ENCODE data around the gene APBA2.

The APBA2 gene

DNA sequence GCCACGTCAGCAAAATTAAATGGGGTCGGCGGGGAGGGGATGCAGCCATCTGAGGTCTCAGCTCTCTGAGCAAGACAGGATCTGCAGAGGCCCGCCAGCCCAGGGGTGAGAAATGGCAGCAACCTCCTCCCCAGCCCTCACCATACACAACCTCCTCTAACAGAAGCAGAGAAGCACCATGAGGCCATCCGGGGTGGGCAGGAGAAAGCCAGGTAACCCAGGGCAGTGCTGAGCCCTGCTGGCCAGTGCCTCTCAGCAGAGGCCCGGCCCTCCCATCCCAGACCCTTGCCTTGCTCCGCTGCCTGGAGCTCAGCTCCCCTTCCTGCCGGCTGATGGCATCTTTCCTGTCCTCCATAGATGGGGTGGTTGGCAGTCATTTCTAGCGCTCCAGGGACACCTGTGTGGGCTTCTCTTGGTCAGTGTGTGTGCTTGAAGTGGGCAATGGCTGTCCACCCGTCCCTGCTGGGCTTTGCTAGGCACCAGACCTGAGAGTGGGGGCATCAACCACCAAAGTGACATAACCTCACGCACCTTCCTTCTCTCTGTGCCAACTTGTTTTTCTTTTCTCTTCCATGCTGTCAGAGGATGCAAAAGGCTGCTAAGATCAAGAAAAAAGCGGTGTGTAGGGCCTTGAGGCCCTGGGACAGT is 208.0 kb downstream of the APBA2 start:
- no peak for DNase-seq

DNA sequence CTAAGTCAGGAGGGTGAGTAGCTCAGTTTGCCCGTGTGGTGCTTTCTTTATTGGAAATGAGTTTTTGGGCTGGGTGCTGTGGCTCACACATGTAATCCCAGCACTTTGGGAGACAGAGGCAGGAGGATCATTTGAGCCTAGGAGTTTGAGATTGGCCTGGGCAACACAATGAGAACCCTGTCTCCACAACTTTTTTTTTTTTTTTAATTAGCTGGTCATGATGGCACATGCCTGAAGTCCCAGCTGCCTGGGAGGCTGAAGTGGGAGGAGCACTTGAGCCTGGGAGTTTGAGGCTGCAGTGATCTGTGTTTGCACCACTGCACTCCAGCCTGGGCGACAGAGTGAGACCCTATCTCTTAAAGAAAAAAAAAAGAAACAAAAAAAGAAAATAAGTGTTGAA is 208.9 kb downstream of the APBA2 start:
- no peak for DNase-seq

DNA sequence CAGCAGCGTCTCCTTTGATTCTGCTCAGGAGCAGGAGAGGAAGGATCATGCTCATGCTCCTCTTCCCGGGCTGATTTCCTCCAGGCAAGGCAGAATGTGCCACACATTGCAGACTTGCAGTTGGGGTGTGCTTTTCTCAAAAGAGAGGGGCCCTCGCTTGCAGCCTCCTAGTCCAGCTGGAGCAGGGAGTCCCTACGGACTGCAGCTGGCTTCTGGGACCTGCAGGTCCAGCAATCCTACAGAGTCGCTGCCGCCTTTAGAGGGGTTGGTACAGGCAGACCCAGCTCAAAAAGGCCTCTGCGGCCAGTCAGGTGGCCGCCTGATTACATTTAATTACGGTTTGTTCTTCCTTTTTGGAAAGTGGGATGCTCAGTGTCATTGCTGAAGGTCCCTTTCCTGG is 210.0 kb downstream of the APBA2 start:
- DNase-seq: no peak

DNA sequence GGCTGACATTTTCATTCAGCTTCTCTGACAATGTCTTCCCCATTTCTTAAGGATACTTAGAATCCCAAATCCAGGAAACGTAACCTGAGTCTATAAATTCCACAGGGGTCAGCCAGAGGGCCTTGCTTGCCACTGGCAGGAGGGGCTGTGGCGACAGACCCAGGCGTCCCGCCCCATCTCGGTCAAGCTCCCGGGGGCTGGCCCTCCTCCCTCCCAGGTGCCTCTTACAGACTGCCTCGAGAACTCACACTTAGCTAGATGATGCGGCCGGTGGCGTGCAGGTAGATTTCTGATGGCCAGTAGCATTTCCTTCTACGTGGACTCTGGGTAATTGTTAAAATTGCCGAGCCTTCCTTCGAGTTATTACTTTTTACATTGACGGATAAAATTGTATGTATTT is 211.4 kb downstream of the APBA2 start:
- no peak for DNase-seq

DNA sequence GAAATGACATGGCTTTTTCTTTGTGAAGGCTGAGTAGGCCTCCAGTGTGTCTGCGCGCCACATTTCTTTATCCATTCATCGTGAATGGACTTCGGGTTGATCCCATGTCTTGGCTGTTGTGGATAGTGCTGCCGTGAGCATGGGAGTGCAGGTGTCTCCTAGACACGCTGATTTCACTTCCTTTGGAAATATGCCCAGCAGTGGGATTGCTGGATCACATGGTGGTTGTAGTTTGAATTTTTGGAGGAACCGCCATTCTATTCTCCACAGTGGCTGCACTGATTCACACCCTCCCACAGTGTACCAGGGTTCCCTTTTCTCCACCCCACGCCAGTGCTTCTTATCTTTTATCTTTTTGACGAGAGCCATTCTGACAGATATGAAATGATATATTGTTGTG is 212.2 kb downstream of the APBA2 start:
- DNase-seq: no peak

DNA sequence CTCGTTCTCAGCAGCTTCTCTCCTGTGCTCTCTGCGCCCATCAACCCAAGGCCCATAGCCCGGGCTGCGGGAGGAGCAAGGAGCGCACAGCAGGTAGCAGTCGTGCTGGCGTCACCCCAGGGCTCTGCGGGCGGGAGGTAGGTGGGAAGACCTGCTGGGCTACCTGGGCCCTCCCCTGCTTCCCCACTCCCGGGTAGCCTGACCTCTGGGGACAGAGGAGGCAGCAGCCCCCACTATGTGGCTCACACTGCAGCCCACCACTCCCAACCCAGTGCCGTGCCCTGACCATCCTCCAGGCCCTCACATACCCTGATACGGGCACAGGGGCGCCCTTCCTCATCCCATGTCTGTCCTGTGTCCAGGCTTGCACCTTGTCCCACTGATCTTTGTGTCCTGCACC is 212.9 kb downstream of the APBA2 start:
- no peak for DNase-seq

DNA sequence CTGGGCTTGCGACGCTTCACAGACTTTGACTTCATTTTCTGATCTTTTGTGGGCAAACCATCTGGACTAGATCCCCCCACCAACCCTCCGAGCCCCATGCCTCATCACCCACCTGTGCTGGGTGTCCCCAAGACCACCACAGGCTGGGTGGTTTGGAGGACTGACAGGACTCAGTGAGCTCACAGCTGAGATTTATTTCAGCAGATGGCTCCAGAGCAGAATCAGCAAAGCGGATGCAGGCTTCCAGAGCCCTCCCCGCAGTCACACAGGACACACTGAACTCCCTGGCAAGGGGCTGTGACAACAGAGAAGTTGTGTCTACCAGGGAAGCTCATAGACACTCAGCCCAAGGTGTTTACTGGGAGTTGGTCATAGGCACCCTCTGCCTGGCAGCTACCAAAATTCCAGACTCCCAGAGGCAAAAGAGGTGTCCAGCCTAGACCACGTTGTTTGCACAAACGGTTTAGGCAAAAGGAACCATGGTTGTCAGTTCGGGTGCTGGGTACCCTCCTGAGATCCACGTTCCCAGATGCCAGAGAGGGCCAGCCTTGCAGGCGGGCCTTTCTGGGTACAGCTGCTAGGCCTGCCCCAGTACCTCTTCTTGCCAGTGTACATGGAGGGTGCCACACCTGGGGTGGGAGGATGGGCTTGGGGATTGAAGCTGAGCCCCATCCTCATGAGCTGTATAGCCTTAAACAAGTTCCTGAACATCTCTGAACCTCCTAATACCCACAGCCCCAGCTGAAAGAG is 213.5 kb downstream of the APBA2 start:
- DNase-seq: no peak

DNA sequence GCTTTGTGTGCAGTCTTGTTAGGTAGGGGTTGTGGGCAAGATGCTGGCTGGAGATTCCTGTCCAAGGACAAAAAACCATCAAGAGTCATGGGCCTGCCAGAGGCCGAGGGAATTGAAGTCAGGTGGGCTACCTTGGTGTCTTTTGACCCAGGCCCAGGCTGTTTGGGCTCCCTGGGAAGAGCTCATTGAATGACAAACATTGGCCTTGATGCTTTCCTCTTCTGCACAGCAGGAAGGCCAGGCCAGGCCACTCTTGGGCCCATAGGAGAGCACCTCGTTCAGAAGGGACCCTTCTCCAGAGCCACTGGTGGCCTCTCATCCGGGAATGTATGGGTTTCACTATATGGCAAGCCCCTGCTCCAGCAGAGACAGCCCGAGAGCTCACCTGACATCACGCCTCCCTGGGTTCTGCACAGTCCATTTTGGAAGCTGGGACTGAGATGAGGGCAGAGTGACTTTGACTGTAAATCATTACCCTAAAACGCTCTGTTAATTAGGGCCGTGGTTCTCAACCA is 214.8 kb downstream of the APBA2 start:
- DNase-seq: no peak

DNA sequence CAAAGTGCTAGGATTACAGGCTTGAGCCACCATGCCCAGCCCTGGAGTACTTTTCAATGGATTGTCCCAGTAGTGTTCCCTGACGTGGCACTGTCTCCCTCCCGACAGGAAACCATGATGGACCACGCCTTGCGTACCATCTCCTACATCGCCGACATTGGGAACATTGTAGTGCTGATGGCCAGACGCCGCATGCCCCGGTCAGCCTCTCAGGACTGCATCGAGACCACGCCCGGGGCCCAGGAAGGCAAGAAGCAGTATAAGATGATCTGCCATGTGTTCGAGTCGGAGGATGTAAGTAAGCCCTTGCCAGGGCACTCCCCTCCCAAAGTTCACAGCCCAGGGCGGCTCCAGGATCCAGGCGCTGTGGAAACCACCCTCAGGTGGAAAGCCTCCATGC is 215.7 kb downstream of the APBA2 start:
- no peak for DNase-seq

DNA sequence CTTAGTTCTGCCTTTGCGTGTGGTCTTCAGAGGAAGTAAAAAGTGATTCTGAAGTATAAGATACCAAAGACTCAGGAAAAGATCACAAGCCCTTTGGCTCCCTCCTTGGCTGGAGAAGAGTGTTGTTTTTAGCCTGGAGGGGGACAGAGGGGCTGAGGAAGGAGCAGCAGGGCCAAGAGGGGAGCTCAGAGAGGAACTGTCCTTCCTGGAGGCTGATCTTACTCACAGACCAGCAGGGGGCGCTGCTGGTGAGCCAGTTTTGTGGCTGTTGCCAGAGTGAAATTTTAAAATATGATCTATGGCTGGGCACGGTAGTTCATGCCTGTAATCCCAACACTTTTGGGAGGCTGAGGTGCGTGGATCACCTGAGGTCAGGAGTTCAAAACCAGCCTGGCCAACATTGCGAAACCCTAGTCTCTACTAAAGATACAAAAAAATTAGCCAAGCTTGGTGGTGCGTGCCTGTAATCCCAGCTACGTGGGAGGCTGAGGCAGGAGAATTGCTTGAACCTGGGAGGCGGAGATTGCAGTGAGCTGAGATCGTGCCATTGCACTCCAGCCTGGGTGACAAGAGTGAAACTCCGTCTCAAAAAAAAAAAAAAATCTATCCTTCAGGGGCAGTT is 216.5 kb downstream of the APBA2 start:
- DNase-seq: peak; percentile 70

DNA sequence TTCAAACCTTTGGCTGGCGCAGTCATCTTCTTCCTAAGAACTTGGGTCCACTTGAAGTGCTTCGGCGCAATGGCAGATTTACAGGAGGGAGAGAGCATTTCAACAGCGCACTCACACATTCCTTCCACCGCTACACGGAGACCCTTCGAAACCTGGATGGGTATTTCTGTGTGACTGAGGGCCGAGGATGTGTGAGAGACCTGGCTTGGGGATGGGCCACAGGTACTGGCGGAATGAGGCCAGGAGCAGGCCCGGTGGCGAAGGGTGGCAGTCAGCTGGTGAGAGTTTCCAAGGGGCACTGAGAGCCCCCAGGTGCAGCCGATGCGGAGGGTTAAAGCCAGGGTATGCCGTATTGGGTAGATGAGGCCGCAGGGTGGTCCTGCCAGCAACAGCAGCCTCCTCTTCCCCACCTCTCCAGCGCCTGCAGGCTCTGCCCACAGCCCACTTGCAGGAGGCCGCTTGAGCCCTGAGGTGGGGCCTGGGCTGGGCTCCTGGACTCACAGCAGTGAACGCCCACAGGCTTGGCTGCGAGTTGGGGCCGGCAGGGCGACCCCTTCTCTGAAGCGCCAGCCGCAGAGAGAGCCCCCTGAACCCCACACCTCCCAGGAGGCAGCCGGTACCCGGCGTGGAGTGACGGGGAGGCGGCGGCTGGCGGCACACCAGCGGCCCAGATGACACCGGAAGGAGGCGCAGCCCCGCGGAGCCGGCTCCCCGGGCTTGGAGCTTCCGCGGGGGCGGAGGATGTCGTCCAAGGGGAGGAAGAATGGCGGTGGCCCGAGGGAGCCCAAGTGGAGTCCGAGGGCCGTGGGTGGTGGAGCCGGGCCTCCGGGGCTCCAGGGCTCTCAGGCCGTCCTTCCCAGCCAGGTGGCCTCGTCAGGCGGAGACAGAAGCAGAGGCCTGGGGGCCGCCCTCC is 217.4 kb downstream of the APBA2 start:
- DNase-seq: no peak

DNA sequence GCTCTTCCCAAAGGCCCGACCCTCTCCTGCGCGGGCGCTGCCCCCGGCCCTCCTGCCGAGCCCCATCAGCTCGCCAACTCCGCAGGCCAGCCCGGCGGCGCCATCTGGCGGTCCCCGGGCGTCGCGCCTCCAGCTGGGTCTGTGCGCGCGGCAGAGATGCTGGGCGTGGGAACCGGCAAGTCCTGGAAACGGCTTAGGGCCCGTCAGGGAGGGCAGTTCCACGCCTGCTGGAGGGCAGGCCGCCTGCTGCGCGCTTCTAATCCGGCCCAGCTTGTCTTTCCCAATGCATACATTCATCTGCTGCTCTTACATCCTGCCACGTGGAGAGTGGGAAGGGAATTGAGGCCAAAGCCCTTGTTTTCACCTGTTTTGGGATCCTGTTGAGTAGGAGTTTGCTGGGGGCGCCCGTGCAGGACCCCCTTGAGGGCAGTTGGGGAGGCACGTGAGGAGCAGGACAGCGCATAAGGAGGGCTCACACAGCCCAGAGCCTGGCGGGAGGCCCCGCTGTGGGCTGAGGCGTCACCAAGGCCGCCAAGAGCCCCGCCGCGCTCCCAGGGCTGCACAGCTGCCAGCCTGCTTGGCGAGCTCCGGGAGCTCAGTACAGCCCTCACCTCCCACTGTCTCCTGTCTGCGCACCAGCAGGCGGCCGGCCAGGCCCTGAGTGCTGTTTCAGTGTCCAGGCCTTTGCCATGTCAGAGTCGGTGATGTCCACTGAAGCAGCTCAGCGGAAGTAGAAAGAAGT is 218.2 kb downstream of the APBA2 start:
- no peak for DNase-seq

DNA sequence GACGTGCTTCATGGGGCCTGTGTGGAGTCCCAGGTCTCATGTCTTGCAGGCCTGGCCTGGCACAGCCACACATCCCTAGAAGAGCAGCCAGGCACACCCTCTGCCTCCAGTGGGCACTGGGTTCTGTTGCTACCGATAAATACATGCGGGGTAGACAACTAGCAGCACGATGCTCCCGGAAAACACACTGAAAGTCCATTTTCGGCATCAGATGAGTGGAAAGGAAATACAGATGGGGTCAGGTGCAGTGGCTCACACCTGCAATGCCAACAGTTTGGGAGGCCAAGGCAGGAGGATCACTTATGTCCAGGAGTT is 218.7 kb downstream of the APBA2 start:
- DNase-seq: no peak

DNA sequence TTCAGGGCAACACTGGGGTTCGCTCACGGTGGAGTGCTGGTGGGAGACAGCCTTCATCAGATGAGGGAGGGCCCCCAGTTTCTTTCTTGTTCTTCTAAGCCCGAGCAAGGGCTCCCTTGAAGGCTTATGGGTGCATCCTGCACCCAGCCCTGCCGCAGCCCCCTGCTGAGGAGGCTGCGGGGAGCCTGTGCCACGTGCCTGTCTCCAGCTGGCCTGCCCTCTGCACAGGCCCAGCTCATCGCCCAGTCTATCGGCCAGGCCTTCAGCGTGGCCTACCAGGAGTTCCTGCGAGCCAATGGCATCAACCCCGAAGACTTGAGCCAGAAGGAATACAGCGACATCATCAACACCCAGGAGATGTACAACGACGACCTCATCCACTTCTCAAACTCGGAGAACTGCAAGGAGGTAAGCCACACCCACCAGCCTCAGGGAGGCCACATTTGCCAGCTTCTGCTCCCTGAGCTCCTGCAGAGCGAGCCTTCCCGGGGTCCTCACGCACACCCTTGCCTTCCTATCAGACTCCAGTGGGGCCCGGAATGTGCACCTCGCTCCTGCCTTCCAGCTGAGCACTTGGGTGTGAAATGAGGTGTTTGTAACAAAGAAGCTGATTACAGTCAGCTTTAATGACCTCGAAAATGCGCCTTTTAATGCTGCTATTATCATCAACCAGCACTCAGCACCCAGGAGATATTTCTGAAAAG is 219.5 kb downstream of the APBA2 start:
- DNase-seq: no peak

DNA sequence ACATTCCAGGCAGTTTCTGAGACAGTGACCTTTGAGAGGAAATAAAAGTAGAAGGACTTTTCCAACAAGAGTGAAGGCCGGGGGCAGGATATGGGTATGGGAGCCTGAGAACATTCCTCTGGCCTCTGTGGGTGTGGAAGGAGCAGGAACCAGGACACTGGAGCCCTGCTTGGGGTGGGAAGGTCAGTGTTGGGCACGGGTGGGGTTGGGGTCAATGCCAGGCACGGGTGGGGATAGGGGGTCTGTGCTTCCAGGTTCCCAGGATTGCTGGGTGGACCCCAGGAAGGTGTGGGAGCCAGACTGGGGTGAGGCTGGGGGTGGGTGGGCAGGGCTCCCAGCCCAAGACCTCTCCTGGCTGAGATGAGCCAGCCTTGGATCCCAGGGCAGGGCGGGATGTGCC is 220.3 kb downstream of the APBA2 start:
- no peak for DNase-seq

DNA sequence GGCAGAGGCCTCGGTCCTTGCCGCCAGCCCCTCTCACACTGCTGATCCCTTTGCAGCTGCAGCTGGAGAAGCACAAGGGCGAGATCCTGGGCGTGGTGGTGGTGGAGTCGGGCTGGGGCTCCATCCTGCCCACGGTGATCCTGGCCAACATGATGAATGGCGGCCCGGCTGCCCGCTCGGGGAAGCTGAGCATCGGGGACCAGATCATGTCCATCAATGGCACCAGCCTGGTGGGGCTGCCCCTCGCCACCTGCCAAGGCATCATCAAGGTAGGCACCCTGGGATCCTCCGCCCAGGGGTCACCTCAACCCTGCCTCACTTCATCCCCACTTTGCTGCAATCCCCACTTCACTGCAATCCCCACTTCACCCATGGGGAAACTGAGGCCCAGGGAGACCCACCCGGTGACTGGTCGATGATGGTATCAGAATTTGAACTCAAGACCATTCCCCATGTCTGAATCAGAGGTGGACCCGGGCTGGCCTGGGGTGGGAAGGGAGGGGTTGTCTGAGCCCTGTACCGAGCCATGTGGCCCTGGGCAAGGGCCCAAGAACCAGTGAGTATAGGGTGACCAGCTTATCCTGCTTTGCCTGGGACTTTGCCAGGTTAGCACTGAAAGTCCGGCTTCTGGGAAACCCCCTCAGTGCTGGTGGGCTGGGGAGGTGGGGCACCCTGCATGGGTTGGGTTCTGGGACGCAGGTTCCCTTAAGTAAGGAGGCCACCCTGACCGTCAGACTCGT is 220.9 kb downstream of the APBA2 start:
- no peak for DNase-seq

DNA sequence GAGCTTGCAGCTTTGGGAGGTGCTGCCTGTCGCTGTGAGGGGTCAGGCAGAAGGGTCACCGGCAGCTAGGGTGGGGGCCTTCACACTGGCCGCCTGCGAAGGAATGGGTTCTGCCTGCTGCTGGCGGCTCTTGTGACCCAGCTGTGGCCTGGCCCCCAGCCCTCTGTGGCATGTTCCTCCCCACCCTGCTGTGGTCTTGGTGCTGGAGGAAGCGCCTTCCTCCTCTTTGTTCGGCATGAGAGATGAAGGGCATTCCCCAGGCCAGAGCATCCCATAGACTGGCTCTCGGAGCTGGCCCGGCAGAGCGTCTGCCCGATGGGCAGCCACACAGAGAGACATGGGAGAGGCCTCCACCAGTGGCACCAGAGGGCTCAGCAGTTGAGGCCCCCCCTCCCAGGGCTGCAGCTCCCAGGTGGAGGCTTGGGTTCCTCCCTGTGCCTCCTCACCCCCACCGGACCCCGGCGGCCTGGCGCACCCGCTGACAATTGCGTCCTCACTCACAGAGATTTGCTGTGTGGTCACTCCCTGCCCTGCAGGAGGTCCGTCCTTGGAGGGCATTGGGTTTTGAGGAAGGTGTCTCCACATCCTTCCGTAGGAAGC is 221.6 kb downstream of the APBA2 start:
- DNase-seq: no peak

DNA sequence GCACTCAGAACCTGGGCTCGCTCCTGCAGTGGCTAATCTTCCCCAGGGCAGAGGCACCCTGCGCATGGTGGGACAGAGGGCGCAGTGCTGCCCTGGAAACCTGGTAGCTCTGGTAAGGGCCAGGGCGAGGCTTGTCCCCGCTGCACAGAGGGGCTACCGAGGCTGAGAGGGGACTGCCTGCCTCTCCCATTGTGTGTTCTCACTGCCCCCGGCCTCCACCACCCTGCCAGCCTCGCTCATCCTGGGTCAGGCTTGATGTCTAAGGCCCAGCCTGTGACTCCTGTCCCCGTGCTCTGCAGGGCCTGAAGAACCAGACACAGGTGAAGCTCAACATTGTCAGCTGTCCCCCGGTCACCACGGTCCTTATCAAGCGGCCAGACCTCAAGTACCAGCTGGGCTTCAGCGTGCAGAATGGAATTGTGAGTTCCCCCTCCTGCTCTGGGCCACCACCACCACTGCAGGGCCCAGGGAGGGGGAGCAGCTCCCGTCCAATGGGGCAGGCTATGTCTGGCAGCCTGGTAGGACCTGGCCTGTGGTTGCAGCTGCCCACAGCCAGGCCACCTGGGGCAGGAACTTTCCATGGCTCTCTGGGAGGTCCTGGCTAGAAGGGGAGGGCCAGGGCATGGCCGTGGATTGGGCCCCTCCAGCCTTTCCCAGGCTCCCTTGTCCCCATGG is 222.3 kb downstream of the APBA2 start:
- no peak for DNase-seq

DNA sequence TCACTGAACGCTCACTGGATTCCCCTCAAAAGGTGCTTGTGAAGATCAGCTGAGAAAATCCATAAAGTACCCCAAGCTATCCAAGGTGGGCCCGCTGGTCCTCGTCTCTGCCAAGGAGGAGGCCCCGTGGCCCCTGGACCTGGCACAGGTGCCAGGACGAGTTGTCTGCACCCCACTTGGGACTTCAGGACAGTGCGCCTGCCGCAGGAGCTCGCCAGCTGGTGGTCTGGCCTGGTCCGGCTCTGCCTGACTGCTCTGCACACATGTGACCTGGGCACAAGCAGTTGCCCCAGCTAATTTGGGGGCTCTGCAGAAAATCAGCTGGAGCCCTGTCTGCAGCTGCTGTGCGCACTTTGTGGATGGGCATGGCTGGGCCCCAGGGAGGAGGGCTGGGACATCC is 224.0 kb downstream of the APBA2 start:
- DNase-seq: no peak

DNA sequence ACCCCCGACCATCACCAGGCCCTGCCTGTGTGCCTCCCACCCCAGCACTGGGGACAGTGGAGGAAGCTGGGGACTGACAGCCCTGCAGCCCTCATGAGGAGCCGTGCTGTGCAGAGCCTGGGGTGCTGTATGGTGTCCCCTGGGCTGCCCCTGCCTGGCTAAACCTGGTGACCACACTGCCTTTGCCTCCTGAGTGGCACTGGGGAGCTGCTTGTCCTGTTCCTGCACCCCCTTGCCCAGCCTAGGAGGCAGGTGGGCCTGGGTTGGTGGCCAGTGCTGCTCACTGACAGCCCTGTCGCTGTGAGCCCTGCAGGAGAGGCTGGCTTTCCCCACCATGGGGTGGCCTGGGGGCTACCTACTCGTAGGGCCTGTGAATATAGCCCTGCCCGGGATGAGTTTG is 224.4 kb downstream of the APBA2 start:
- no peak for DNase-seq
